Measurements from ENCODE around the gene ACSM2A.
A peak's percentile ranks its signal among the peaks of the same experiment; 100 is the strongest.
"Not testable (repeated sequence)": the region's sequence is repeated elsewhere in the genome, so short reads cannot be mapped to it uniquely, and the experiment has no call there.

Gene ACSM2A, protein sequence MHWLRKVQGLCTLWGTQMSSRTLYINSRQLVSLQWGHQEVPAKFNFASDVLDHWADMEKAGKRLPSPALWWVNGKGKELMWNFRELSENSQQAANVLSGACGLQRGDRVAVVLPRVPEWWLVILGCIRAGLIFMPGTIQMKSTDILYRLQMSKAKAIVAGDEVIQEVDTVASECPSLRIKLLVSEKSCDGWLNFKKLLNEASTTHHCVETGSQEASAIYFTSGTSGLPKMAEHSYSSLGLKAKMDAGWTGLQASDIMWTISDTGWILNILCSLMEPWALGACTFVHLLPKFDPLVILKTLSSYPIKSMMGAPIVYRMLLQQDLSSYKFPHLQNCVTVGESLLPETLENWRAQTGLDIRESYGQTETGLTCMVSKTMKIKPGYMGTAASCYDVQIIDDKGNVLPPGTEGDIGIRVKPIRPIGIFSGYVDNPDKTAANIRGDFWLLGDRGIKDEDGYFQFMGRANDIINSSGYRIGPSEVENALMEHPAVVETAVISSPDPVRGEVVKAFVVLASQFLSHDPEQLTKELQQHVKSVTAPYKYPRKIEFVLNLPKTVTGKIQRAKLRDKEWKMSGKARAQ

DNA sequence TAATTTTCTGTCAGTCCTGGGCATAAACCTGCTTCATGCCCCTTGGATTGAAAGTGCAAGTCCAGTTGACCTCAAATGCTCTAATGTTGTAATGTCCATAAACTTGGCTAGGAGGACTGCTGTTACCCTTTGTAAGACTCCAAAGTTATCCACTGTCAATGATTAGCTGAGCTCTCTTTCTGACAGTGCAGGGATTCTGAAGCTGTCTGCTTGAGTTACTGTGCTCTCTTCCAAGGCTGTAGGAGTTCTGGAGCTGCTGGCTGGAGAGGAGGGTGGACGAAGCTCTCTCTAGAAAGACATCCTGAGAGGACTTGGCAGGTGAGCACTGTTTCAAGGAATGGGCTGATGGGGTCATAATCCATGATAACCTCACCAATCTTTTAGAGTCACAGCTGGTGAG, at the start of gene ACSM2A:
ACSM2A (plus strand) TSS at position 158 of the 400 bp plus-strand sequence. CDS start 8,594 bp downstream, outside the sequence.
- not testable (repeated sequence) for DNase-seq (ENCODE audit: low spot score)

DNA sequence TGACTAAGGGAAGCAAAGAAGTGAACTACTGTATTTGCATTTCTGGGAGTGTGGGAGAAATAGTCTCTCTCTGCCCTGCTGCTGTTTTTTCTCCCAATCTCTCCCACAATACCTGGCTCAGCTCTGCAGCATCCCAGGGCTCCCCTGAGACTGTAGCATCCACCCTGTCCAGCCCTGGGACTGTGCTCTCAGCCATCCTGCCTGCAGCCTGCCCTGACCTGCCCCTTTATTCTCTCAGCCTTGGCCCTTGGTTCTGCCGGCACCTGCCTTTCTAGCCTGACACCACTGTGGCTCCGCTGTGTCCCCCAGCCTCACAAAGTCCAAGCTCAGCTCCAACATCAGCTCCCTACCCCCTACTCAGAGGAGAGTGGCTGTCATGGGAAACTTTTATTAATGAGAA, 48.7 kb upstream of the ACSM2A start:
- DNase-seq (ENCODE audit: low spot score) = no peak

DNA sequence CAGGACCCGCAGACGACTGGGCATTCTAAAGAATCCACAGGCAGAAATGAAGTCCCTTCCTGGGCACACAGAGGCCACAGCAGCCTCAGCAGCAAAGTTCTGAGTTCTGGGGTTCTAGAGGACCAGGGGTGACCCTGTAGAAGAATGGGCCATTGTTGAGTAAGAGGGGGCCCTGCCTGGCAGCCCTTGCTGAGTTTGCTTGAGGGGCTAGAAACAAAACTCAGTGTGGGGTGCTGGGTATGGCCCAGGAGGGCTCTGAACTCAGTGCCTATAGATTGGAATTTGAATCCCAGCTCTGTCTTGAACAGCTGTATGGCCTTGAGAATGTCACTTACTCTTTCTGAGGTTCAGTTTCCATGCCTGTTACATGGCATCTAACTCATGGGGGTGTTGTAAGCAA, 46.7 kb upstream of the ACSM2A start, which contains the start of gene PDILT:
PDILT (minus strand) TSS at position 101 of the 400 bp plus-strand sequence. CDS start 5,437 bp downstream, outside the sequence.
- no peak for DNase-seq (ENCODE audit: low spot score)

DNA sequence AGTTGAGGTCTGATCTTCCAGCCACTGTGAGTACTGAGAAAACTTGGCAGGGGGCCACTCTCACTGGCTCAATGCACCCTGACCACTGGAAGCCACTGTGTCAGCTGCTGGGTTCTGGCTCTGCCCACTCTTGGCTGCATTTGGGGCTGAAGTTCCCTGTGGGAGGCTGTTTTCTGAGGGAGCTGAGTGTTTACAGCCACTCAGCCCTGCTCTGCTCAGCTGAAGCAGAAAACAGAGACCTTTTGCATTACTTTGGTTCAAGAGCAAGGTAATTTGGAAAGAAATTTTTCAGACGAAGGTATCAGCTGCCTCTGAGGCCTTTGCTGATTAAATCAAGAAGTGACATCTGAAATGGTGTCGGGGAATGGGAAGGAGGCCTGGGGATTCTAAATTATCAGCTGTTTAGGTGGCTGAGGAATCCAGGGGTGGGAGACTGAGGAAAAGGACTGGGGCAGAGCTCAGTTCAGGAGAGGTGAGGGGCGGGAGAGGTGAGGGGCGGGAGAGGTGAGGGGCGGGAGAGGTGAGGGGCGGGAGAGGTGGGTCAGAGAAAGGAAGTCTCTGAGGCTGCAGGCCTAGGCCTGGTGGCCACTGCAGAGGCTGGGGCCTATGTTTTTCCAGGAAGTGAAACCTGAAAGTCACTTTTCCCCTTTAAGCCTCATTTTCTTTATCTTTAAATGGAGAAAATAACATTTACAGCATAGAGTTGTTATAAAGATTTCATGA, 41.8 kb upstream of the ACSM2A start, which contains the start of gene ACSM5:
ACSM5 (plus strand) TSS at position 137 of the 723 bp plus-strand sequence. CDS start 1,951 bp downstream, outside the sequence.
- peak; percentile 70 for DNase-seq (ENCODE audit: low spot score)

DNA sequence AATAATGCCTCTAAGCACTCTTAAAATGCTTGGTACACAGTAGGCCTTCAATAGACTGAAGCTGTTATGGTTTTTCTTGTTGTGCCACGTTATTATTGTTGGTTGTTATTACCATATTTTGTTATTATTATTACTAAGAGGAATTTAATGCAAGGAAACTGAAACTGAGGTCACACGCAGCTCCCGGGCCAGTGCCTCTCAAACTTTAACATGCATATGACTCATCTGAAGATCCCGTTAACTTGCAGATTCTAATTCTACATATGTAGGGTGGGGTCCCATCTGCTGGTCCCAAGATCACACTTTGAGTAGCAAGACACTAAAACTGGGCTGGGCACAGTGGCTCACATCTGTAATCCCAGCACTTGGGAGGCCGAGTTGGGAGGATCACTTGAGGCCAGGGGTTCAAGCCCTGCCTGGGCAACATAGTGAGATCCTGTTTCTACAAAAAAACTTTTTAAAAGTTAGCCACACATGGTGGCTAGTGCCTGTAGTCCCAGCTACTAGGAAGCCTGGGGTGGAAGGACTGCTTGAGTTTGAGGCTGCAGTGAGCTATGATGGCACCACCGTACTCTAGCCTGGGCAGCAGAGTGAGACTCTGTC, 41.1 kb upstream of the ACSM2A start:
- no peak for DNase-seq (ENCODE audit: low spot score)

DNA sequence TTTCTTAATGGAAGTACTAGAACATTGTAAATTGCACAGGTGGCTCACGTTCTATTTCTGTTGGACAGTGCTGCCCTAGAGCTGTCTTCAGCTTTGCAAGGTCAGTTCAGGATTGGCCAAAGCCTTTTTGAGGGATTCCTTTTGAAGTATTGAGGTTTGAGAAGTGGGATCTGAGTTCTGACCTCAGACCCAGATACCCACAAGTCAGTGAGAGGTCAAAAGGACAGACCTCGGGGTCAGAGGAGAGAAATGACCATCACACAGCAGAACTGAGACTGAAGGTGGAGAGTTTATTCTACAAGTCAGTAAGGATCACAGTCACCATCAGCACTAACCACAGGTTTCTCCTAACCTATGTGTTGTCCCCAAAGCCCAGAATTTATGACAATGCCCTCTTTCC, 40.3 kb upstream of the ACSM2A start:
- DNase-seq (ENCODE audit: low spot score) = no peak

DNA sequence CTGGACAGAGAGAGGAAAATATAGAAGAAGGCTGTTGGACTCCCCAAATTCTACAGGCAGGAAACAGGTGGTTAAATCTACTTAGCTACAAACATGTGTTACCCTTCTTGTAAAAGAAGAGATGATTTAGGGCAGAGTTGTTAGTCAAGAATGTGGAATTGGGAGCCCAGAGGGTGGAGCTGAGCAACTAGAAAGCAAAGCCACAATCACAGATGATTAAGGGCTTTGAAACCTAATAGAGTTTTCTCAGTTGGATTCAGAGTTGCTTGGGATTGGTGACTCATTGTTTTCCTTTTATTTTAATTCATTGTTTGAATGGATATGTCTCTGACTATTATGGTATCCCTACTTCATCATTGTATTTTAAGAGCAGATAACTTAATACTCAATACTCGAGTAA, 35.8 kb upstream of the ACSM2A start:
- no peak for DNase-seq (ENCODE audit: low spot score)

DNA sequence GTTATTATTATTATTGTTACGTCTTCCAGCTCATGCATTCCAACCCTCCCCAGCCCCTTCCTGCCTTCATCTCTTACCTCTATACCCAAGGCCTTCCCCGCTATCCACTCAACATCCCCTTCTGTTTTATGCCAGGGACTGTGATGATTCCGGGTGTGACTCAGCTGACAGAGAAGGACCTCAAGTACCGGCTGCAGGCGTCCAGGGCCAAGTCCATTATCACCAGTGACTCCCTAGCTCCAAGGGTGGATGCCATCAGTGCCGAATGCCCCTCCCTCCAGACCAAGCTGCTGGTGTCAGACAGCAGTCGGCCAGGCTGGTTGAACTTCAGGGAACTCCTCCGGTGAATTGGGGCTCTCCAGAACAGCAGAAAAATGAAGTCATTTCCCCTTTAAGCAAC, 32.2 kb upstream of the ACSM2A start:
- DNase-seq (ENCODE audit: low spot score) = not testable (repeated sequence)

DNA sequence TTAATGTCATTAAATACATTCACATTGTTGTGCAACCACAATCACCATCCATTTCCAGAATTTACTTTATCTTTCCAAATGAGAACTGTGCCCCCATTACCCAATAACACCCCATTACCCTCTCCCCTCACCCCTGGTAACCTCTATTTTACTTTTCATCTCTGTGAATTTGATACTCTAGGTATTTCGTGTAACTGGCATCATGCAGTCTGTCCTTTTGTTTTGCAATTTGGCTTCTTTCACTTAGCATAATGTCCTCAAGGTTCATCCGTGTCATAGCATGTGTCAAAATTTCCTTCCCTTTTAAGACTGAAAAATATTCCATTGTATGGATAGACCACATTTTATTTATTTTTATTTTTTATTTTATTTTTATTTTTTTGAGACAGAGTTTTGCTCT, 29.6 kb upstream of the ACSM2A start:
- DNase-seq (ENCODE audit: low spot score) = not testable (repeated sequence)

DNA sequence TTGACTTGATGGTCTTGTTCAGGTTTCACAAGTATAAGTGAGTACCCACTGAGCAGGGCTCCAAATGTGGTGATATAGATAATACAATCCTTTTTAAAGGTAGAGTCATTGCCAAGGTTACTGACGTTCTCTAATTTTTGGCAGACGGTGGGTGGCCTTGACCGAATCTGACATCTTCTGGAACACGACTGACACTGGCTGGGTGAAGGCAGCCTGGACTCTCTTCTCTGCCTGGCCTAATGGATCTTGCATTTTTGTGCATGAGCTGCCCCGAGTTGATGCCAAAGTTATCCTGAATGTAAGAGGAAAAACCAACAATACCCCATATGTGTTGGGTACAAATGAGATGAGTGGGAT, 27.6 kb upstream of the ACSM2A start:
- not testable (repeated sequence) for DNase-seq (ENCODE audit: low spot score)

DNA sequence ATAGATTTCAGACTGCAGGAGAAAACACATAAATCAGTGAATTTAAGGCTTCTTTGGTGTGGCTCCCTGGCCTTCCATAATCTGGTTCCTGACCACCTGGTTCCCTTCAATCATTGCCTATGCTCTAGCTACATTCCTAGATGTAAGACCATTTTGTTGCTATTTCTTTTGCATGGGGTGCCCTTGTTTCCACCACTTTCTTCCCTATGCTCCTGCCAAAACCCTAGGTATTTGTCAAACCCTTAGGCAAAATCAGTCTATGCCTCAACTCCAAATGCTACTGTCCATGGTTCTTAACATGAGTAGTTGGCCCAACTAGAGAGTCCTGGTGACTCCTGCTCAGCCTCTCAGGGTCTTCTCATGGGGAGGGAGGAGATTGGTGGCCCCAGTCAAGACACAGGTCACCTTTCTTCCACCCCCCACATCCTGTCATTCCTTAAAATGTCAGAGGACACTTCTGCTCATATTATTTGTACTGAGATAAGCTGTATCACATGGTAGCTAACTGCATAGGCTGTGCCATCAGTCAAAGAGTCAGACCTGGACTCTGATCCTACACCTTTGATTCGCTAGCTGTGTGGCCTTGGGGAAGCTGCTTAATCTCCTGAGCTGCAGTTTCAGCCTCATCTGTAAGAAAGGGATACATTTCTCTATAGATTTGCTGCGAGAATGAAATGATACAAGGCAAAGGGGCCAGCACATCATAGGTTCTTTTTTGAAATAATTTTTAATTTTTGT, 27.0 kb upstream of the ACSM2A start:
- DNase-seq (ENCODE audit: low spot score) = no peak

DNA sequence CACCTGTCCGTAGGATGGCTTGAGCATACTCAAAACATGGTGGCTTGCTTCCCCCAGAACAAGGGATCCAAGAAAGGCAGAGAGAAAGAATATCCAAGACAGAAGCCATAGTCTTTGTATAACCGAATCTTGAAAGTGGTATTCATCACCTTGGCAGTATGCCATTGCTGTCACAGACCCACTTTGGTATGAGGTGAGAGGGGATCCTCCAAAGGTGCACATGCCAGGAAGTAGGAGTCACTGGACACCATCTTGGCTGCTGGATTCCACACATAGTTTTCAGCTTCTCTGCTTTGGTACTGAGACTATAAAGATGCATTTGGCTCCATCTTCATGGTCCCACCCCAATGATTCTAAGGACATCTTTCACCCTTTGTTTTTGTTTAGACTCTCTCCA, 23.9 kb upstream of the ACSM2A start:
- DNase-seq (ENCODE audit: low spot score) = not testable (repeated sequence)

DNA sequence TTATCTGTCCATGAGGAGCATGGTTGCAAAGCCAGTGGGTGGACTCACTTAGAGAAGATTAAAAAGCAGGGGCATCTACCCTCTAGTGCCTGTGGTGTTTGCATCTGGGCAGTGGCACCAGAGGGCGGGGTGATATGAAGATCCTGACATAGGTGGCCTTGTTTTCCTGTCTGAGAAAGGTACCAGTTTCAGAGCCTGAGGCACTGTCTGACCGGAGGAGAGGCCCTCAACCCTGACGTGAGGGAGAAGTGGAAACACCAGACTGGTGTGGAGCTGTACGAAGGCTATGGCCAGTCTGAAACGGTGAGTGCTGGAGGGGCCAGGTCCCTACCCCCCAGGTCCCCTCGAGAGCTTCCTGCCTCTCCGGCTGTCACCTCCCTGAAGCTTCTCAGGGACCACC, 21.8 kb upstream of the ACSM2A start:
- DNase-seq (ENCODE audit: low spot score) = not testable (repeated sequence)

DNA sequence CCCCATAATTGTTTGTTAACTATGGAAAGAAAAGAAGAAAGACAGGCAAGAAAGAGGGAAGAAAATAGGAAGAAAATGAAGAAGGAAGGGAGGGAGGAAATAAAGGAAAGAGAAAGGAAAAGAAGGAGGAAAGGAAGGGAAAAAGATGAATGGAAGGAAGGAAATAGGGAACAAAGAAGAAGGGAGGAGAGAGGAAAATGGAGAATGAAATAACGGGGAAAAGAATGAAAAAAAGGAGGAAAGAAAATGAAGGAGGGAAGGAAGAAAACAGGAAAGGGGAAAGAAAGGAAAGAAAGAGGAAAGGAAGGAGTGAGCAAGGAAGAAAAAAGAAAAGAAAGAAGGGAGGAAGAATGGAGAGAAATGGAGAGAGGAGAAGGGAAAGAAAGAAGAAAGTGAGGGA, 20.8 kb upstream of the ACSM2A start:
- not testable (repeated sequence) for DNase-seq (ENCODE audit: low spot score)

DNA sequence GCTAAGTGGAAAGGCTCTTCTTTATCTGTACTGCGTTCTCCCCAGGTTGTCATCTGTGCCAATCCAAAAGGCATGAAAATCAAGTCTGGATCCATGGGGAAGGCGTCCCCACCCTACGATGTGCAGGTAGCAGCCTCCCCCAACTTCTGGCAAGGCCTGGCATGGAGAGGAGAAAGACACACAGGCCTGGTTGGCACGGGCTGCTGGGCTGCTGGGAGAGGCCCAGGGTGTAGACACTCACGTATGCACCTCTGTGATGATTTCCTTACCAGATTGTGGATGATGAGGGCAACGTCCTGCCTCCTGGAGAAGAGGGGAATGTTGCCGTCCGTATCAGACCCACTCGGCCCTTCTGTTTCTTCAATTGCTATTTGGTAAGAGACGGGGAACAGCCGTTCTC, 20.4 kb upstream of the ACSM2A start:
- DNase-seq (ENCODE audit: low spot score) = no peak

DNA sequence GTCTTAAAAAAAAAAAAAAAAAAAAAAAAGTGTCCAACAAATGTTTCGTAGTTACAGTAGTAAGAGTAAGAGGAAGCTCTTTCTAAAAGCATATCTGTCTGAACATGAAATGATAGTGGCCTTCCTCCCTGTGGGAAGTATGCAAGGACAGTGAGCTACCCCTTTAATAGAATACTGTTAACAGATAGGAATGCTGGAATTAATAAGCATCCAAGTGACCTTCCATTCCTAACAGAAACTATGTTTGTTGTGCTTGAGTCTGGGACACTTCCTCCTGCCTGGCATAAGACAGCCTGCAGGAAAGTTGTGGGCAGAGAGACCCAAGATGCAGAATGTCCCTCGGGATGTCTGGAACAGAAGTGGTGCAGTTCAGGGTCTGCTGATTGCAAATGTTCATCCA, 12.4 kb upstream of the ACSM2A start:
- not testable (repeated sequence) for DNase-seq (ENCODE audit: low spot score)

DNA sequence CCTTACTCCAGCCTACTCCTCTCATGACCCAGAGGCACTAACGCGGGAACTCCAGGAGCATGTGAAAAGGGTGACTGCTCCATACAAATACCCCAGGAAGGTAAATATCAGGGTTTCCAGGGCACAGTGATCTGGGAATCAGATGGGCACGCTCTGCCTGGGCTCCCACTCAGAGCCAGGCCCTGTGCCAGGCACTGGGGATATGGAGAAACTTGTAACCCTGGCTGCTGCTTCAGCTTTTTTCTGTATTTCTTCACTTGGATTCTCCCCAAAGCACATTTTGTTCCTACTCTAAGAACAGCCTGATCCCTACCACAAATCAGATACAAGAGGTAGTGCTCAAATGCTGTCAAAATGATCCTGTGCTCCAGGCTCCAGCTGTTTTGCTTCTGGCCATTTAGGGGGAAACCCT, 11.5 kb upstream of the ACSM2A start:
- DNase-seq (ENCODE audit: low spot score) = not testable (repeated sequence)

DNA sequence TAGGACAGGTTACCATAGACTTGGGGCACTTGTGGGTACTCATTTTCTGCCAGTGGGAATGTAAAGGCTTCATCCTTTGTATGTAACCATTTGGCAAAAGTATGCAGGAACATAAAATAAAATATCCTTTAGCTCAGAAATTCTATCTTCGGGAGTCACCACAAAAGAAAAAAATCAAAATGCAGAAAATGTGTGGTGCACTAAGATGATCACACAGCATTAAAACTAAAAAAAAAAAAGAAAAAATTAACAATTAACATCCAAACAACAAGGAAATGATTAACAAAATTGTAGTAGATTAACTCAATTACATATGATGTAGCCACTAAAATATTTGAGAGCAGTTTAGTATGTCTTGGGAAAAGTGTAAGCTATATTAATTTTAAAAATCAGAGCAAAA, 10.6 kb upstream of the ACSM2A start:
- not testable (repeated sequence) for DNase-seq (ENCODE audit: low spot score)

DNA sequence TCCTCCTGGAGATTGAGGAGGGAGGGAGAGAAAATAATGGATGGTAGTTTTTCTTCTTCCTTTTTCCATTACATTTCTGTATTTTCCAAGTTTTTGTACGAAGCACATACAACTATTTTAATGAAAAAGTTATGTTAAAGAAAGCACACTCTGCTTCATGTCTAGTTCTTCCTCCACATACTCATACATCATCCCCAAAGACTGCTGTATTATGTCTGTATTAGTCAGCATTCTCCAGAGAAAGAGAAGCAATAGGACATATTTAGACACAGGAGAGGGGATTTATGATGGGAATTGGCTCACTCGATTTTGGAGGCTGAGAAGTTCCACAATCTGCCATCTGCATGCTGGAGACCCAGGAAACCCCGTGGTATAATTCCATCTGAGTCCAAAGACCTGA, 10.1 kb upstream of the ACSM2A start:
- no peak for DNase-seq (ENCODE audit: low spot score)

DNA sequence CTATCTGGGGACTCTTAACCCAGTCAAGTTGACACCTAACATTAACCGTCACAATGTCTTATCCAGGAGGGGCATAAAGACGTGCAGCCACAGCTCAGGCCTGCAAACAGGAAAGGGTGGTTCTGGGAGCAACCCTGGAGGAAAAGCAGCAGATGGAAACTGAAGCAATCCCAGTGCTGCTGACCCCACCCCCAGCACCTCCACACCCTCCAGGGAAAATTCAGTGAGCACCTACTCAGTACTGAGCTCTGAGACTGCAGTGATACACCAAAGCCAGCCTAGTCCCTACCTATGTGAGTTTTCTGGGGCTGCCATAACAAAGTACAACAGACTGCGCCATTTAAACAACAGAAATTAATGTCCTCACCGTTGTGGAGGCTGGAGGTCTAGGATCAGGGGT, 9.5 kb upstream of the ACSM2A start:
- not testable (repeated sequence) for DNase-seq (ENCODE audit: low spot score)

DNA sequence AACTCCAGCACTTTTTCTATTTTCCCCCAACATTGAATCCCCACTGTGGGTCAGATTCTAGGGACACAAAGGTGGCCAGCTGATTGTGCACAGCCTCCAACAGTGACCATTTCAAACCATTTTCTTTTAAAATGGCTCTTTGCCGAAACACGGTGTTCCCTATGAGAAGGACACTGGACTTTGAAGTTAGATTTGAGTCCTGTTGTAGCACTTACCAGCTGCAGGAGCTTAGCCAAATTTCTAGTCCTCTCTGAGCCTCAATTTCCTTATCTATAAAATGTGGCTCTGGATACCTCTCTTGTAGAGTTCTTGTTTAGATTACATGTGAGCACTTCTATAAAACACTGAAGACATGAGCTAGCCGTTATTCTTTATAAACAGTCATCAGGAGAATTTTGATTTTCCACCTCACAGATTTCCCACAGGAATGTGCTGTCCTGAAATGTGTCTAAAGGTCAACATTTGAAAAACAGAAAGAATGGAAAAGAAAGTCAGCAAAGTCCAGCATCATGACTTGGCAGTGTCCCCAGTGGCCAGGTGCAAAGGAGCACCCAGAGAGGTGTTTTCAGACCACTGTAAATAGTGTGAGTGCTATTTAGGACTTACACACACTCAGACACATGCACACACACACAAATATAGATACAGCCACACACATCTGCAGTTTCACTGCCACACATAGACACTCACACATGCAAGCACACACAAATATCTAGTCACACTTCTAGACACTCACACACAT, 4.5 kb upstream of the ACSM2A start:
- not testable (repeated sequence) for DNase-seq (ENCODE audit: low spot score)

All from globus pallidus (tissue), 1 donor.